H1 (cell line): ENCODE measurements around the gene INKA2. TPM values are rescaled to one million over a fixed set of nuclear protein-coding genes. Genes with fewer than 3 reads are reported as not detected.

Experiments
- CTCF ChIA-PET: fragments of 300-600 bp; sonication (Branson Sonifier 250); formaldehyde crosslinking; loops from one replicate; lab custom pipeline; 2021; ENCODE audit not compliant: partially characterized antibody; lab: Charles Lee
- POLR2A ChIA-PET: fragments of 300-600 bp; sonication (Branson Sonifier 250); formaldehyde crosslinking; loops from one replicate; lab custom pipeline; 2021; ENCODE audit warnings: inconsistent platforms; ENCODE audit not compliant: partially characterized antibody; lab: Charles Lee
- DNase-seq, 2 experiments: peaks; one replicate each; pipeline versions ENCODE4 v3.0.0 to v3.0.0-alpha.2; 2010 to 2022; ENCODE audit warnings: low spot score in 2 of 2, low read depth in 1 of 2, mixed read lengths in 1 of 2
- FAIRE-seq: peaks from 2 replicates; lab custom pipeline; 2011; peaks lifted over from hg19 to GRCh38; lab: Jason Lieb, UNC
- H2AFZ ChIP-seq: 2 replicates; pipeline ENCODE4 v1.8.1; 2012; ENCODE audit warnings: low read length, inconsistent platforms
- H2AK5ac ChIP-seq: 2 replicates; pipeline ENCODE4 v1.6.1; 2013; ENCODE audit warnings: low read depth, low read length
- H2BK120ac ChIP-seq: replicated peaks from 2 replicates; pipeline ENCODE3; 2013; ENCODE audit warnings: low read depth, low read length, inconsistent platforms
- H2BK12ac ChIP-seq: 2 replicates; pipeline ENCODE4 v1.6.1; 2013; ENCODE audit warnings: low read depth, low read length
- H2BK15ac ChIP-seq: 2 replicates; pipeline ENCODE4 v1.6.1; 2013; ENCODE audit warnings: low read length
- H2BK20ac ChIP-seq: 2 replicates; pipeline ENCODE4 v1.6.1; 2013; ENCODE audit warnings: low read length
- H2BK5ac ChIP-seq: 2 replicates; pipeline ENCODE4 v1.6.1; 2013; ENCODE audit warnings: low read depth, low read length
- H3K14ac ChIP-seq: 2 replicates; pipeline ENCODE4 v1.6.1; 2013; ENCODE audit warnings: inconsistent platforms; ENCODE audit not compliant: insufficient read length
- H3K18ac ChIP-seq: 2 replicates; pipeline ENCODE4 v1.6.1; 2013; ENCODE audit warnings: low read length; ENCODE audit errors: extremely low read depth
- H3K23ac ChIP-seq: 2 replicates; pipeline ENCODE4 v1.6.1; 2013; ENCODE audit warnings: inconsistent platforms; ENCODE audit not compliant: insufficient read length
- H3K23me2 ChIP-seq: 2 replicates; pipeline ENCODE4 v1.6.1; 2013; ENCODE audit warnings: low read depth, low read length
- H3K27ac ChIP-seq: 2 replicates; pipeline ENCODE4 v1.6.1; 2011; ENCODE audit warnings: low read depth, low read length, inconsistent platforms
- H3K27me3 ChIP-seq, 4 experiments: replicated peaks in 1 of 4; 1 replicate in 1 of 4; 2 replicates in 3 of 4; pipeline versions ENCODE4 v1.6.1 to v1.8.1; 2011 to 2013; ENCODE audit warnings: low read length in 3 of 4, mild to moderate bottlenecking in 3 of 4, inconsistent platforms in 2 of 4, mixed read lengths in 2 of 4, moderate library complexity in 1 of 4; ENCODE audit not compliant: control insufficient read depth in 3 of 4, insufficient read depth in 3 of 4; ENCODE audit errors: extremely low read depth in 1 of 4
- H3K36me3 ChIP-seq, 4 experiments: 2 replicates each; pipeline versions ENCODE4 v1.6.1 to v1.8.1; 2011 to 2013; ENCODE audit warnings: mild to moderate bottlenecking in 4 of 4, low read length in 3 of 4, moderate library complexity in 2 of 4, control low read depth in 1 of 4, inconsistent platforms in 1 of 4; ENCODE audit not compliant: insufficient read depth in 4 of 4, control insufficient read depth in 2 of 4
- H3K4ac ChIP-seq: replicated peaks from 2 replicates; pipeline ENCODE3; 2013; ENCODE audit warnings: low read length, low read depth, mixed read lengths, inconsistent platforms; ENCODE audit not compliant: insufficient read length
- H3K4me1 ChIP-seq, 4 experiments: replicated peaks in 1 of 4; 1 replicate in 1 of 4; 2 replicates in 3 of 4; pipeline versions ENCODE4 v1.6.1 to v1.8.1; 2011 to 2013; ENCODE audit warnings: low read length in 3 of 4, inconsistent platforms in 2 of 4, mixed read lengths in 1 of 4; ENCODE audit not compliant: insufficient read depth in 4 of 4, control insufficient read depth in 3 of 4
- H3K4me2 ChIP-seq, 2 experiments: 2 replicates each; pipeline versions ENCODE4 v1.6.1 to v1.8.1; 2011 to 2013; ENCODE audit warnings: low read depth in 2 of 2, low read length in 2 of 2, control low read depth in 1 of 2, inconsistent platforms in 1 of 2, mild to moderate bottlenecking in 1 of 2; ENCODE audit not compliant: insufficient read depth in 1 of 2
- H3K4me3 ChIP-seq, 4 experiments: fragments of 200-600, 300-600 bp in 1 of 4; sonication (generic), shearing (Covaris generic), sonication (Bioruptor Twin) in 1 of 4; 2 replicates each; pipeline versions ENCODE4 v1.5.1 to v1.8.1; 2011 to 2016; ENCODE audit warnings: low read length in 4 of 4, low read depth in 3 of 4, control low read depth in 2 of 4, inconsistent platforms in 2 of 4, mild to moderate bottlenecking in 2 of 4, mixed read lengths in 1 of 4, moderate library complexity in 1 of 4; ENCODE audit not compliant: insufficient read depth in 2 of 4; ENCODE audit errors: extremely low read depth in 1 of 4
- H3K56ac ChIP-seq: replicated peaks from 2 replicates; pipeline ENCODE3; 2013; ENCODE audit warnings: low read depth, mild to moderate bottlenecking, mixed read lengths, low read length, inconsistent platforms; ENCODE audit not compliant: insufficient read length
- H3K79me1 ChIP-seq: 2 replicates; pipeline ENCODE4 v1.6.1; 2013; ENCODE audit warnings: low read depth, low read length, control low read depth
- H3K79me2 ChIP-seq, 2 experiments: 2 replicates each; pipeline versions ENCODE4 v1.6.1 to v1.8.1; 2012 to 2013; ENCODE audit warnings: low read length in 2 of 2, mild to moderate bottlenecking in 2 of 2, inconsistent platforms in 1 of 2; ENCODE audit not compliant: insufficient read depth in 2 of 2, control insufficient read depth in 1 of 2
- H3K9ac ChIP-seq, 4 experiments: replicated peaks in 1 of 4; 1 replicate in 1 of 4; 2 replicates in 3 of 4; pipeline versions ENCODE4 v1.6.1 to v1.8.1; 2011 to 2013; ENCODE audit warnings: low read depth in 3 of 4, low read length in 3 of 4, control low read depth in 2 of 4, mild to moderate bottlenecking in 2 of 4, moderate library complexity in 2 of 4, inconsistent platforms in 1 of 4; ENCODE audit errors: extremely low read depth in 1 of 4
- H3K9me3 ChIP-seq, 2 experiments: 2 replicates each; pipeline versions ENCODE4 v1.6.1 to v1.8.1; 2012 to 2013; ENCODE audit warnings: mild to moderate bottlenecking in 2 of 2, moderate library complexity in 2 of 2, control low read depth in 1 of 2, inconsistent platforms in 1 of 2, low read depth in 1 of 2, low read length in 1 of 2, mixed read lengths in 1 of 2; ENCODE audit not compliant: insufficient read depth in 2 of 2
- H4K20me1 ChIP-seq, 2 experiments: replicated peaks in 1 of 2; 2 replicates each; pipeline versions ENCODE3 to v1.8.1; 2011 to 2013; ENCODE audit warnings: inconsistent platforms in 2 of 2, low read length in 2 of 2, mild to moderate bottlenecking in 1 of 2; ENCODE audit not compliant: insufficient read depth in 2 of 2, control insufficient read depth in 1 of 2
- H4K5ac ChIP-seq: 2 replicates; pipeline ENCODE4 v1.6.1; 2013; ENCODE audit warnings: low read length, low read depth, mixed read lengths, inconsistent platforms; ENCODE audit not compliant: insufficient read length
- H4K8ac ChIP-seq: 2 replicates; pipeline ENCODE4 v1.8.0; 2013; ENCODE audit warnings: mild to moderate bottlenecking, moderate library complexity, low read length, inconsistent platforms; ENCODE audit not compliant: insufficient read depth; ENCODE audit errors: extremely low read depth
- H4K91ac ChIP-seq: replicated peaks from 2 replicates; pipeline ENCODE3; 2013; ENCODE audit warnings: low read length, mixed read lengths, inconsistent platforms; ENCODE audit not compliant: insufficient read length
- TAF7 ChIP-seq: optimal IDR thresholded peaks from 2 replicates; pipeline ENCODE3; 2011; ENCODE audit warnings: low read depth, mild to moderate bottlenecking, inconsistent platforms, low read length, moderate library complexity, borderline replicate concordance
- TEAD4 ChIP-seq: IDR thresholded peaks from 2 replicates; pipeline ENCODE4 v1.6.1; 2012; ENCODE audit warnings: low read depth, low read length, inconsistent platforms, mixed read lengths
- WGBS, 2 experiments: shearing (Covaris generic) in 1 of 2; methylation state at CpG; one replicate each; pipeline versions ENCODE4 v1.1.6 to v1.1.7; 2013 to 2015; ENCODE audit warnings: low lambda C conversion rate in 2 of 2, mixed read lengths in 2 of 2, inconsistent platforms in 1 of 2, low coverage in 1 of 2, missing lambda C conversion rate in 1 of 2; ENCODE audit not compliant: insufficient replicate concordance in 2 of 2, insufficient coverage in 1 of 2, insufficient read length in 1 of 2; ENCODE audit errors: extremely low coverage in 1 of 2, missing lambda C conversion rate in 1 of 2; 5-methylcytosine and 5-hydroxymethylcytosine counted together
- polyA plus RNA-seq, 7 experiments: library from polyadenylated mRNA; depleted of rRNA in 3 of 7; stranded (reverse) in 5 of 7; unstranded in 2 of 7; fragments of >200 nt in 5 of 7; fragments of 200-250 nt in 2 of 7; gene quantifications; 1 replicate in 5 of 7; 2 replicates in 1 of 7; 4 replicates in 1 of 7; pipeline versions ENCODE4 v1.2.1 to v1.2.3, GENCODE V29; 2011 to 2013; ENCODE audit warnings: missing spikeins in 2 of 7, mixed read lengths in 2 of 7
- total RNA-seq: library from RNA; stranded (reverse); fragmentation: NEBNext Ultra II Directional; extraction: Animal tissue kit (Norgen Biotek cat#: 25700); gene quantifications from 2 replicates; pipeline ENCODE4 v1.2.1, GENCODE V29; 2021

The INKA2 gene
- total and polyA plus RNA-seq, 2 of the 8 experiments (the other 6 are each of a cell fraction or from before 2014, with no cell fraction given), result 4.2 to 11.5 TPM

DNA sequence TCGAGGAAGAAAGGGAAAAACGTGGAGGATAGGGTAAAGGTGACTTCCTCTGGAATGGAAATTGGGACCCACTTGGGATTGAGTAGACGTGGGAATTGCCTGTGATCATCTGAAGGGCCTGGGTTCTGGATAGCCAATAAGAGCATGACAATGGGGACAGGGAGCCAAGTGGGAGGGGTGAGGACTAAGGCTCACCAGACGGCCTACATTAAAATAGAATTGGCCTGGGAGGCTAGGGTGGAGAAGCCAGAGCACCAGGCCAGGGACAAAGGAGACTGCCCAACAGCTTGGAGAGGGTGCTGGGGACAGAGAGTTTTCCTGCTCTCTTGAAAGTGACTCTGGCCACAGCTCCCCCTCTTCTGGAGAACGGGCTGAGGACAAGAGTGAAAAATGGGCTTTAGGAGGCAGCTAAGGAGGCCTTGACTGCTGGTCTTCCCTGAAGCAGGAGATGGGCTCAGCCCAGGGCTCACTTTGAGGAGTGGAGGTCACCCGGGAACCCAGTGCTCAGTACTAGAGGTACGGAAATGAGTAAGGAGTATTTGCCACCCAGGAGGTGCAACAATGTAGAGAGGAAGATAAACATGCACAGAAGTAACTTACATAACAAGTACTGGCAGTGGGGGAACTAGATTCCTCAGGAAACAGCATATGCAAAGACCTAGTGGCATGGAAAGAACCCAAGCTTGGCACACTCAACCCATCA, 18.8 kb downstream of the INKA2 start:
- no peaks in the 10 kb centered on the region for H3K9me3 ChIP-seq
- peak overlapping the region; percentile 78; the same call in 1 of the 2 replicates for H2BK12ac ChIP-seq
- no peak overlapping the region for H3K9ac ChIP-seq
- peaks cover 2 to 19% (median 13%) of the 10 kb centered on the region in 4 experiments for H3K4me1 ChIP-seq
- peak overlapping the region; percentile 22 to 29; a peak in 2 of 4 replicates for H3K4me2 ChIP-seq
- no peak overlapping the region for H2BK15ac ChIP-seq
- H3K56ac ChIP-seq, result no peak overlapping the region
- peak overlapping the region; percentile 43; the same call in 1 of the 2 replicates for H2AK5ac ChIP-seq
- peak overlapping the region; percentile 25; the same call in 1 of the 2 replicates for H3K18ac ChIP-seq
- no peaks in the 10 kb centered on the region; the same call in none of the 2 replicates for H3K23me2 ChIP-seq
- H2AFZ ChIP-seq, result no peak overlapping the region
- no peak overlapping the region for H3K23ac ChIP-seq
- no peaks in the 10 kb centered on the region; a peak in 1 of 7 replicates for H3K27me3 ChIP-seq
- no peaks in the 10 kb centered on the region for H3K36me3 ChIP-seq
- no peaks in the 10 kb centered on the region for H3K79me2 ChIP-seq
- no peak overlapping the region; the same call in 1 of the 2 replicates for H3K27ac ChIP-seq
- H3K79me1 ChIP-seq, result no peaks in the 10 kb centered on the region
- no peak overlapping the region for H4K5ac ChIP-seq
- no peak for DNase-seq
- H4K91ac ChIP-seq, result no peak overlapping the region
- H4K8ac ChIP-seq, result no peak overlapping the region
- no peak overlapping the region for H2BK120ac ChIP-seq
- no peak overlapping the region for H3K4ac ChIP-seq
- FAIRE-seq, result no peak
- no peak overlapping the region for H3K4me3 ChIP-seq
- no peak overlapping the region for H3K14ac ChIP-seq
- 74% methylated on average over 7 of the region's 7 CpGs; no CpG with 5 or more reads in 1 of the 2 experiments for WGBS, 2 experiments
- peaks cover 0 to 1% of the 10 kb centered on the region in 2 experiments for H4K20me1 ChIP-seq
- peak overlapping the region; percentile 49; the same call in 1 of the 2 replicates for H2BK5ac ChIP-seq
- peak overlapping the region; percentile 68 for H2BK20ac ChIP-seq
- TF ChIP-seq TEAD4 (no peak), TAF7 (peak; percentile 11)
- ChIA-PET CTCF (interaction anchor here (0.7 to 42.0 kb wide), 3 partner anchors 24 to 144 kb away, joined by 3 to 1070 read pairs (median 3); partner anchors contain the start of genes DDX20 and INKA2), POLR2A (interaction anchor here (1.0 to 18.0 kb wide), 5 partner anchors 17 to 593 kb away, joined by 3 to 343 read pairs (median 3); partner anchors contain the start of gene INKA2)
